GM19455 (cell line): ENCODE measurements around the gene CFAP210.
"Not testable (repeated sequence)": the region's sequence is repeated elsewhere in the genome, so short reads cannot be mapped to it uniquely, and the experiment has no call there.

ENCODE experiments used
- ATAC-seq: cut with Tn5 transposase; IDR thresholded peaks from one replicate; pipeline ENCODE4 v1.9.1; 2021; ENCODE audit not compliant: unreplicated experiment

The CFAP210 gene

DNA sequence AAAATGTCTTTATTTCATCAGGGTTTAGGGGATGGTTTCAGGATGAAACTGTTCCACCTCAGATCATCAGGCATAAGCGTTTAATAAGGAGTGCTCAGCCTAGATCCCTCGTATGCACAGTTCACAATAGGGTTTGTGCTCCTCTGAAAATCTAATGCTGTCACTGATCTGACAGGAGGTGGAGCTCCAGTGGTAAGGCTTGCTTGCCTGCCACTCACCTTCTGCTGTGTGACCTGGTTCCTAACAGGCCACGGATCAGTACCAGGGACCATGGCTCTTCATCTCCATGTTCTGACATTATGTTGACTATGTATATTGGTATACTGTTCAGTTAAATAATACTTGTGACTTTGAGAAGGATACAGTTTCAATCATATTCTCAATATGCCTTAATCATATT lies 68.4 kb downstream of the CFAP210 start:
- ATAC-seq, result no peak

DNA sequence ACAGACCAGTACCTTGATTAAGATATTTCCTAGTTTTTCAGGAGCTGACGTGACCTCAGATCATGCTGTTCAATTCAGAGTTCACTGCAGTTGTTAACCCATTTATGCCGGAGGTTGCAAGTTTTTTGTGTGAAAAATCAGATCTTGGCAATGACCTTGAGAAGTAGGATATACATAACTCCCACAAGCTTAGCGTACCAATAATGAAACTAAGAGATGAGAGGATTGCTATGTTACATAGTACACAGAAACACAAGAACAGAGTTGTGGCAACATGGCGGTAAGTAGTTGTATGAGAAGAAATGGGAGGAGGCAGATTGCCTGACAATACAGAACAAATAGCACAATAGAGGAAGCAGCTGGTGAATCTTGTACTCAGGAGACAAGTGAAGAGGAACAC lies 71.0 kb downstream of the CFAP210 start:
- ATAC-seq, result no peak

DNA sequence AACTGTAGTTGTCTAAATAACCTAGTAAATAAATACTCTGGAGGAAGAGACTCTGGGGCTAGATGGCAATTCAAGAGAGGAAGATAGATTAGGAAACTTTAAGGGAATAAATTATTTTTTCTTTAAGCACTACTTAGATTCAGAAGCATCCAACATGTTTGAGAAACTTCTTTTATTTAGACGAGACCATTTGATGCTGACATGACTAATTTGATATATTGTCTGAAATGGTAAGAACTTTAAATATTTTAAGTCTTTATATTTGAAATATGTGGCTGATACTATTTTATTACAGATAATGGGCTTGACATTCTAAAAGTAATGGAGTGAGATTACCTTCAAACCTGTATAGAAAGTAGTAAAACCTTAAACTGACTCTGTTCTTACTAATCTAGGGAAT lies 73.7 kb downstream of the CFAP210 start:
- no peak for ATAC-seq

DNA sequence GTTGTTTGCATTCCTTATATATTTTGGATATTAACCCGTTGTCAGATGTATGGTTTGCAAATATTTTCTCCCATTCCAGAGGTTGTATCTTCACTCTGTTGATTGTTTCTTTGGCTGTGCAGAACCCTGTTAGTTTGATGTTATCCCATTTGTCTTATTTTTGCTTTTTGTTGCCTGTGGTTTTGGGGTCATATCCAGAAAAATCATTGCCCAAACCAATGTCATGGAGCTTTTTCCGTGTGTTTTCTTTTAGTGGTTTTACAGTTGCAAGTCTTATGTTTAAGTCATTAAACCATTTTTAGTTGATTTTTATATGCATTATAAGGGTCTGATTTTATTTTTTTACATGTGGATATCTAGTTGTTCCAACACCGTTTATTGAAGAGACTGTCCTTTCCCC lies 74.3 kb downstream of the CFAP210 start:
- no peak for ATAC-seq

DNA sequence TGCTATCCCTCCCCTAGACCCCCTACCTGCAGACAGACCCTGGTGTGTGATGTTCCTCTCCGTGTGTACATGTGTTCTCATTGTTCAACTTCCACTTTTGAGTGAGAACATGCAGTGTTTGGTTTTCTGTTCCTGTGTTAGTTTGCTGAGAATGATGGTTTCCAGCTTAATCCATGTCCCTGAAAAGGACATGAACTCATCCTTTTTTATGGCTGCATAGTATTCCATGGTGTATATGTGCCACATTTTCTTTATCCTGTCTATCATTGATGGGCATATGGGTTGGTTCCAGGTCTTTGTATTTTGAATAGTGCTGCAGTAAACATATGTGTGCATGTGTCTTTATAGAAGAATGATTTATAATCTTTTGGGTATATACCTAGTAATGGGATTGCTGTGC lies 78.2 kb downstream of the CFAP210 start:
- ATAC-seq, result not testable (repeated sequence)

DNA sequence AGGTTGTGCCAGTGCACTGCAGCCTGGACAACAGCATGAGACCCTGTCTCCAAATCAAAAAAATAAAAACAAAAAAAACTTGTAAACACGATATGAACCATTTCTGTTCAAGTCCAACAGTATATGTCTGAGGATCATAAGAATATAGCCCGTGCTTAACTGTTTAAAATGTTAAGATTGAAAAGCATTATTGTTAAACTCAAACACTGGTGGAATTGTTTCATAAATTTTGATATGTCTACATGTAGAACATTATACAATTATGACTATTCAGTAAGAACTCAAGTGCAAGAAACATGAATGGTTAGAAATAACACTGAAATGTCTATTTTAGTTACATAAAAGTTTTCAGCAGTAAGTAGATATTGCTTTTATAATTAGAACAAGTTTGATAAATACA lies 80.3 kb downstream of the CFAP210 start:
- ATAC-seq, result no peak

DNA sequence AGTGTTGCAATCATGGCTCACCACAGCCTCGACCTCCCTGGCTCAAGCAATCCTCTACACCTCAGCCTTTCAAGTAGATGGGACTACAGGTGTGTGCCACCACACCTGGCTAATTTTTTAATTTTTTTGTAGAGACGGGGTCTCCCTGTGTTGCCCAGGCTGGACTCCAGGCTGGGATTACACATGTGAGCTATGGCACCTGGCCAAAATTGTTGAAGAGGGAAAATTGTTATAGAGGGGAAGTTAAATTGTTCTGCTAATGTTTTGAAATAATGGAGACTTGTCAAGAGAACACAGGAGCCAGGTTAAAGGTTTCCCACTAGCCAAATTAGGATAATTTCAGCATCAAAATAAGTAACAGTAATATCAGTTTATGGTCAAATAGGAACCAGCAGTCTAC lies 84.9 kb downstream of the CFAP210 start:
- no peak for ATAC-seq

DNA sequence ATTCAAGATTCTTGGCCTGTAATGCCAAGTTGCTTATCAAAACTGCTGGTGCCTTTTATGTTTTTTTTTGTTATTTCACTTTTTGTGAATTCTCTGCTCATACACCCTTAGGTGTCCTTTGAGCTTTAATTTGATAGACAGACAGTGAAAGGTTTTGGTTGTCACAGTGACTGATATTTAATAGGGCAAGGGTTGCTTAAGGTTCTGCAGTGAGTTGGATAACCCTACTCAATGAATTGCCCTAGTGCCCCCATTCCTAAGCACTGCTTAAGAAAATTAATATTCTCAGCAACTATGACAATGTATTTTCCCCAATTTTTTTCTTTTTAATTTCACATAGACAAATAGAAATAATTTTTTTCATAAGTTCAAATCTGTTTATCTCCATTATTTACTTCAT lies 94.6 kb downstream of the CFAP210 start:
- no peak for ATAC-seq

DNA sequence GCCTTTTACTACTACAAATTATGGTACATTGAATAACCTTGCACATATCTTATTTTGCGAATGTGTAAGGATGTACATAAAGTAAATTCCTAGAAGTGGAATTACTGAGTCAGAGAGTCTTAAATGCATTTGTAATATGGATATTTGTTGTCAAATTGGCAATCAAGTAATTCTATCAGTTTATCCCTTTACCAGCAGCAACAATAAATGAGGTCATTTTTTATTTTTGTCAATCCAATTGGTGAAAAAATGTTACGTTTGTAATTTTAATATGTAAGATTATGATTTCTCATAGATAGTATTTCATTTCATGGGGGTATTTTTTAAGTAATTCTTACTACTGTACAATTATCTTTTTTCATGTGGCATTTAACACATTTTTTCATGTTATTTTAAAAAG lies 95.2 kb downstream of the CFAP210 start:
- no peak for ATAC-seq

DNA sequence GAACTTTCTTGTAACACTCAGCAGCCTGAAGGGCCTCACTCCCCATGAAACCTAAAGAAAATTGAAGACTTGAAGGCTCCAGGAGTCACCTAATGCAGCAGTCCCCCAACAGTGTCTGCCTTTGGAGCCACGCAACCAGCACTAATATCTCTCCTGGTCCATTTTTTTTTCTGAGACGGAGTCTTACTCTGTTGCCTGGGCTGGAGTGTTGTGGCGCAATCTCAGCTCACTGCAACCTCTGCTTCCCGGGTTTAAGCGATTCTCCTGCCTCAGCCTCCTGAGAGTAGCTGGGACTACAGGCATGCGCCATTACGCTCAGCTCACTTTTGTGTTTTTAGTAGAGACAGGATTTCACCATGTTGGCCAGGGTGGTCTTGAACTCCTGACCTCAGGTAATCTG lies 97.7 kb downstream of the CFAP210 start:
- ATAC-seq, result not testable (repeated sequence)
